ENCODE results near the gene EMSY. TPM values are rescaled to one million over a fixed set of nuclear protein-coding genes. Genes with fewer than 3 reads are reported as not detected.

EMSY gene
- total and polyA plus RNA-seq, 2 of the 8 experiments (the other 6 are each of a cell fraction or from before 2014, with no cell fraction given): 29.6 to 34.6 TPM

DNA sequence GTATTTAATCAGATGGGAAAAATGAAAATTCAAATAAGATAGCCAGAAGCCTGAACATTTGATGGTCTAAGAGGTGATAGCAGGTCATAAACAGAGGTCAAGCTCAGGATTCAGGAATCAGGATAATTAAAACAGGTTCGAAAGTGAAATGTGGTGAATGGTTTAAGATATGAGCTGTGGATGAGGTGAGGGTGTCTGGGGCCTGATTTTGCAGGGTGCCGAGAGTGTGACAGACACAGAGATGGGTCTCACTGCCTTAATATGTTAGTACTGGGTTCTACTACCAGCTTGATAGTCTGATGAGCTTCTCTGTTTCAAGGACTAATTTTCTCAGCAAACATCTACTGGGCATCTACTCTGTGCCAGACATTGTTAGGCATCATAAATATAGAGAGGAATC, 19.9 kb upstream of the EMSY start:
- H3K9ac ChIP-seq (replicated peaks in 1 of 4; ENCODE audit: extremely low read depth in 1 of 4, low read depth in 3 of 4, low read length in 3 of 4): no peak overlapping the region
- H3K23ac ChIP-seq (ENCODE audit: insufficient read length): no peak overlapping the region
- H3K4me3 ChIP-seq (ENCODE audit: extremely low read depth in 1 of 4, insufficient read depth in 2 of 4, low read depth in 3 of 4, low read length in 4 of 4): no peak overlapping the region
- H2BK12ac ChIP-seq (ENCODE audit: low read depth, low read length): no peak overlapping the region
- DNase-seq (ENCODE audit: low read depth in 1 of 2, low spot score in 2 of 2): no peak
- H3K79me2 ChIP-seq (ENCODE audit: control insufficient read depth in 1 of 2, insufficient read depth in 2 of 2, low read length in 2 of 2): no peaks in the 10 kb centered on the region
- H3K36me3 ChIP-seq (ENCODE audit: control insufficient read depth in 2 of 4, insufficient read depth in 4 of 4, low read length in 3 of 4): no peaks in the 10 kb centered on the region
- no peaks in the 10 kb centered on the region for H3K9me3 ChIP-seq (ENCODE audit: insufficient read depth in 2 of 2, low read depth in 1 of 2, low read length in 1 of 2)
- H3K4me1 ChIP-seq (replicated peaks in 1 of 4; ENCODE audit: control insufficient read depth in 3 of 4, insufficient read depth in 4 of 4, low read length in 3 of 4): no peaks in the 10 kb centered on the region
- H3K27me3 ChIP-seq (replicated peaks in 1 of 4; ENCODE audit: control insufficient read depth in 3 of 4, extremely low read depth in 1 of 4, insufficient read depth in 3 of 4, low read length in 3 of 4): no peaks in the 10 kb centered on the region; a peak in 1 of 7 replicates
- H2BK120ac ChIP-seq (replicated peaks; ENCODE audit: low read depth, low read length): no peak overlapping the region
- H2BK15ac ChIP-seq (ENCODE audit: low read length): no peak overlapping the region
- H4K20me1 ChIP-seq (replicated peaks in 1 of 2; ENCODE audit: control insufficient read depth in 1 of 2, insufficient read depth in 2 of 2, low read length in 2 of 2): no peaks in the 10 kb centered on the region
- H2BK20ac ChIP-seq (ENCODE audit: low read length): no peak overlapping the region
- CTCF ChIA-PET (ENCODE audit: partially characterized antibody): interaction anchor here (0.9 to 1.5 kb wide), 7 partner anchors 9 to 1366 kb away, joined by 3 to 5 read pairs (median 3); no protein-coding TSS in a partner anchor
- no peak overlapping the region for H4K91ac ChIP-seq (replicated peaks; ENCODE audit: insufficient read length, low read length)
- no peak overlapping the region for H3K4ac ChIP-seq (replicated peaks; ENCODE audit: insufficient read length, low read depth, low read length)
- H3K56ac ChIP-seq (replicated peaks; ENCODE audit: insufficient read length, low read depth, low read length): no peak overlapping the region
- 85% methylated on average over 2 of the region's 2 CpGs; no CpG with 5 or more reads in 1 of the 2 experiments for WGBS, 2 experiments (ENCODE audit: extremely low coverage in 1 of 2, insufficient coverage in 1 of 2, insufficient read length in 1 of 2, insufficient replicate concordance in 2 of 2, low coverage in 1 of 2, low lambda C conversion rate in 2 of 2, missing lambda C conversion rate in 1 of 2)
- no peaks in the 10 kb centered on the region for H3K23me2 ChIP-seq (ENCODE audit: low read depth, low read length)
- no peak overlapping the region for H3K27ac ChIP-seq (ENCODE audit: low read depth, low read length)
- no peak overlapping the region for H2BK5ac ChIP-seq (ENCODE audit: low read depth, low read length)
- POLR2A ChIA-PET (ENCODE audit: partially characterized antibody): interaction anchor here (1.2 kb wide), 1 partner anchor 12 kb away, joined by 4 read pairs; no protein-coding TSS in a partner anchor
- no peak overlapping the region for H4K8ac ChIP-seq (ENCODE audit: extremely low read depth, insufficient read depth, low read length)
- no peak overlapping the region for H4K5ac ChIP-seq (ENCODE audit: insufficient read length, low read depth, low read length)
- H3K4me2 ChIP-seq (ENCODE audit: insufficient read depth in 1 of 2, low read depth in 2 of 2, low read length in 2 of 2): no peak overlapping the region
- FAIRE-seq: no peak
- no peak overlapping the region for H2AK5ac ChIP-seq (ENCODE audit: low read depth, low read length)
- no peak overlapping the region for H2AFZ ChIP-seq (ENCODE audit: low read length)
- no peak overlapping the region for H3K14ac ChIP-seq (ENCODE audit: insufficient read length)
- H3K79me1 ChIP-seq (ENCODE audit: low read depth, low read length): no peaks in the 10 kb centered on the region
- H3K18ac ChIP-seq (ENCODE audit: extremely low read depth, low read length): no peak overlapping the region
- TF ChIP-seq BCL11A (IDR thresholded peaks at IDR 0.05; ENCODE audit: low read depth in 2 of 2, low read length in 2 of 2) (no peak), PHF8 (conservative IDR thresholded peaks at IDR 0.05; ENCODE audit: low read depth, low read length) (no peak), YY1 (IDR thresholded peaks at IDR 0.05; ENCODE audit: low read depth, low read length) (no peak), RAD21 (IDR thresholded peaks at IDR 0.05 in 1 of 2, conservative IDR thresholded peaks at IDR 0.05 in 1 of 2; ENCODE audit: low read depth in 2 of 2, low read length in 2 of 2) (no peak), ZNF274 (IDR thresholded peaks at IDR 0.05; ENCODE audit: borderline replicate concordance, extremely low read depth, low read length) (no peak), RNF2 (IDR thresholded peaks at IDR 0.05; ENCODE audit: borderline replicate concordance, low read depth, low read length, missing control alignments, poor library complexity, severe bottlenecking) (no peak), SIRT6 (IDR thresholded peaks at IDR 0.05; ENCODE audit: low read length) (no peak), CBX8 (IDR thresholded peaks at IDR 0.05; ENCODE audit: borderline replicate concordance, low read depth, low read length) (no peak), POLR2A (IDR thresholded peaks at IDR 0.05; ENCODE audit: control extremely low read depth in 1 of 2, low read depth in 2 of 2, low read length in 2 of 2) (no peak), SP2 (IDR thresholded peaks at IDR 0.05; ENCODE audit: low read length) (no peak)
- TF ChIP-seq, protein P1, sequence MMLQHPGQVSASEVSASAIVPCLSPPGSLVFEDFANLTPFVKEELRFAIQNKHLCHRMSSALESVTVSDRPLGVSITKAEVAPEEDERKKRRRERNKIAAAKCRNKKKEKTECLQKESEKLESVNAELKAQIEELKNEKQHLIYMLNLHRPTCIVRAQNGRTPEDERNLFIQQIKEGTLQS (IDR thresholded peaks at IDR 0.05; ENCODE audit: insufficient read depth, low read depth, low read length): no peak
- TF ChIP-seq, protein P2, sequence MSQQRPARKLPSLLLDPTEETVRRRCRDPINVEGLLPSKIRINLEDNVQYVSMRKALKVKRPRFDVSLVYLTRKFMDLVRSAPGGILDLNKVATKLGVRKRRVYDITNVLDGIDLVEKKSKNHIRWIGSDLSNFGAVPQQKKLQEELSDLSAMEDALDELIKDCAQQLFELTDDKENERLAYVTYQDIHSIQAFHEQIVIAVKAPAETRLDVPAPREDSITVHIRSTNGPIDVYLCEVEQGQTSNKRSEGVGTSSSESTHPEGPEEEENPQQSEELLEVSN (IDR thresholded peaks at IDR 0.05): no peak
- TF ChIP-seq, protein P3, sequence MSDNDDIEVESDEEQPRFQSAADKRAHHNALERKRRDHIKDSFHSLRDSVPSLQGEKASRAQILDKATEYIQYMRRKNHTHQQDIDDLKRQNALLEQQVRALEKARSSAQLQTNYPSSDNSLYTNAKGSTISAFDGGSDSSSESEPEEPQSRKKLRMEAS (IDR thresholded peaks at IDR 0.05): no peak
